CD4-positive, CD25-positive, alpha-beta regulatory T cell (primary cell): Measurements from ENCODE around the gene MDGA2. TPM values are rescaled to one million over a fixed set of nuclear protein-coding genes. Genes with fewer than 3 reads are reported as not detected.

Experiments
- ATAC-seq, 2 donors: fragments of 150-1000 bp; cut with Tn5 transposase; one replicate each; pipeline ENCODE4 v1.10.0; 2021; ENCODE audit warnings: low read depth in 2 of 2, moderate number of reproducible peaks in 2 of 2, moderate library complexity in 1 of 2
- DNase-seq, 3 donors: peaks; one replicate each; pipeline versions ENCODE4 v3.0.0 to v3.0.0-alpha.2; 2012 to 2022; ENCODE audit warnings: mixed read lengths in 1 of 3
- H3K27ac ChIP-seq: one replicate; pipeline ENCODE4 v1.7.0; 2013; ENCODE audit warnings: mild to moderate bottlenecking, low read length; ENCODE audit not compliant: insufficient read depth, poor library complexity, severe bottlenecking
- H3K27me3 ChIP-seq: one replicate; pipeline ENCODE4 v1.7.0; 2013; ENCODE audit warnings: low read length; ENCODE audit not compliant: control insufficient read depth, insufficient read depth
- H3K36me3 ChIP-seq: one replicate; pipeline ENCODE4 v1.7.0; 2013; ENCODE audit warnings: mild to moderate bottlenecking, low read length, moderate library complexity; ENCODE audit not compliant: control insufficient read depth, insufficient read depth
- H3K4me1 ChIP-seq: 2 replicates; pipeline ENCODE4 v1.7.0; 2013; ENCODE audit warnings: mild to moderate bottlenecking, low read length; ENCODE audit not compliant: insufficient read depth, control insufficient read depth, poor library complexity, severe bottlenecking
- H3K4me3 ChIP-seq: one replicate; pipeline ENCODE4 v1.7.0; 2013; ENCODE audit warnings: low read depth, mild to moderate bottlenecking, low read length, moderate library complexity
- H3K9me3 ChIP-seq, 2 experiments: 1 replicate in 1 of 2; 2 replicates in 1 of 2; pipeline ENCODE4 v1.7.0; 2013; ENCODE audit warnings: low read length in 2 of 2, mild to moderate bottlenecking in 1 of 2, moderate library complexity in 1 of 2; ENCODE audit not compliant: control insufficient read depth in 2 of 2
- H3K27ac Mint-ChIP-seq, 3 donors: one replicate each; pipeline ENCODE4 v1.8.0; 2020 to 2022; ENCODE audit warnings: mild to moderate bottlenecking in 3 of 3, mixed read lengths in 3 of 3, moderate library complexity in 2 of 3
- H3K27me3 Mint-ChIP-seq: one replicate; pipeline ENCODE4 v1.8.0; 2022; ENCODE audit warnings: mild to moderate bottlenecking, mixed read lengths
- H3K36me3 Mint-ChIP-seq: one replicate; pipeline ENCODE4 v1.8.0; 2020; ENCODE audit warnings: mixed read lengths
- H3K4me1 Mint-ChIP-seq, 4 donors: one replicate each; pipeline ENCODE4 v1.8.0; 2020 to 2022; ENCODE audit warnings: mixed read lengths in 4 of 4, mild to moderate bottlenecking in 1 of 4
- H3K4me3 Mint-ChIP-seq, 4 donors: one replicate each; pipeline ENCODE4 v1.8.0; 2020 to 2022; ENCODE audit warnings: mild to moderate bottlenecking in 4 of 4, mixed read lengths in 4 of 4, moderate library complexity in 3 of 4
- H3K9me3 Mint-ChIP-seq, 7 donors: one replicate each; pipeline ENCODE4 v1.8.0; 2020 to 2022; ENCODE audit warnings: mixed read lengths in 7 of 7, mild to moderate bottlenecking in 3 of 7, moderate library complexity in 2 of 7
- polyA plus RNA-seq, 4 donors: library from polyadenylated mRNA; unstranded; fragments of 300-500 nt; fragmentation: Illumina TruSeq; gene quantifications; one replicate each; pipeline ENCODE4 v1.2.3, GENCODE V29; 2021
- total RNA-seq: library from RNA; stranded (reverse); gene quantifications from one replicate; pipeline ENCODE4 v1.2.3, GENCODE V29; 2022

Gene MDGA2
- total and polyA plus RNA-seq, 5 donors from 2014 or later: not detected

GRCh38 chr14:47155395-47155794 is 520.0 kb downstream of the MDGA2 start:
- no peak overlapping the region for H3K4me3 ChIP-seq
- DNase-seq (no peak), ATAC-seq (no peak)
- no peaks in the 10 kb centered on the region for H3K36me3 ChIP-seq
- H3K4me1 ChIP-seq: no peaks in the 10 kb centered on the region
- H3K27me3 Mint-ChIP-seq: no peaks in the 10 kb centered on the region
- H3K36me3 Mint-ChIP-seq: no peaks in the 10 kb centered on the region
- H3K9me3 Mint-ChIP-seq: peaks cover 1 to 19% (median 4%) of the 10 kb centered on the region in 7 donors
- no peak overlapping the region for H3K4me3 Mint-ChIP-seq
- H3K9me3 ChIP-seq: no peaks in the 10 kb centered on the region
- no peaks in the 10 kb centered on the region for H3K27me3 ChIP-seq
- H3K27ac Mint-ChIP-seq: no peak overlapping the region
- H3K27ac ChIP-seq: no peak overlapping the region
- no peaks in the 10 kb centered on the region for H3K4me1 Mint-ChIP-seq

GRCh38 chr14:47154276-47154797 is 521.1 kb downstream of the MDGA2 start:
- Mint-ChIP-seq H3K9me3 (peaks cover 1 to 25% (median 8%) of the 10 kb centered on the region in 7 donors), H3K27ac (no peak overlapping the region), H3K27me3 (no peaks in the 10 kb centered on the region), H3K36me3 (no peaks in the 10 kb centered on the region), H3K4me3 (no peak overlapping the region), H3K4me1 (no peaks in the 10 kb centered on the region)
- H3K9me3 ChIP-seq: peaks cover 0 to 9% of the 10 kb centered on the region in 2 experiments
- ATAC-seq (no peak), DNase-seq (no peak)
- H3K36me3 ChIP-seq: no peaks in the 10 kb centered on the region
- H3K4me3 ChIP-seq: no peak overlapping the region
- H3K27ac ChIP-seq: no peak overlapping the region
- no peaks in the 10 kb centered on the region for H3K27me3 ChIP-seq
- H3K4me1 ChIP-seq: no peaks in the 10 kb centered on the region

- no peaks in the 10 kb centered on the region for H3K27me3 Mint-ChIP-seq
- no peak overlapping the region for H3K27ac Mint-ChIP-seq
- no peaks in the 10 kb centered on the region for H3K4me1 Mint-ChIP-seq
- no peaks in the 10 kb centered on the region for H3K4me1 ChIP-seq
- H3K27ac ChIP-seq: no peak overlapping the region
- no peaks in the 10 kb centered on the region for H3K27me3 ChIP-seq
- no peaks in the 10 kb centered on the region for H3K36me3 ChIP-seq
- no peak for ATAC-seq
- H3K36me3 Mint-ChIP-seq: no peaks in the 10 kb centered on the region
- DNase-seq: no peak
- no peak overlapping the region for H3K4me3 ChIP-seq
- H3K9me3 Mint-ChIP-seq: peaks cover 1 to 23% (median 8%) of the 10 kb centered on the region in 7 donors
- H3K9me3 ChIP-seq: peaks cover 0 to 13% of the 10 kb centered on the region in 2 experiments
- no peak overlapping the region for H3K4me3 Mint-ChIP-seq
Measured at GRCh38 chr14:47153746-47154145, 521.7 kb downstream of the MDGA2 start.

GRCh38 chr14:47150267-47150666 is 525.1 kb downstream of the MDGA2 start:
- Histone ChIP-seq H3K4me1 (no peaks in the 10 kb centered on the region), H3K9me3 (peaks cover 0 to 13% of the 10 kb centered on the region in 2 experiments), H3K27me3 (no peaks in the 10 kb centered on the region), H3K36me3 (no peaks in the 10 kb centered on the region), H3K27ac (no peak overlapping the region), H3K4me3 (no peak overlapping the region)
- no peak overlapping the region for H3K27ac Mint-ChIP-seq
- ATAC-seq (no peak), DNase-seq (no peak)
- H3K4me1 Mint-ChIP-seq: no peaks in the 10 kb centered on the region
- no peaks in the 10 kb centered on the region for H3K36me3 Mint-ChIP-seq
- H3K27me3 Mint-ChIP-seq: no peaks in the 10 kb centered on the region
- peaks cover 1 to 22% (median 8%) of the 10 kb centered on the region in 7 donors for H3K9me3 Mint-ChIP-seq
- H3K4me3 Mint-ChIP-seq: no peak overlapping the region

GRCh38 chr14:47149326-47149725 is 526.1 kb downstream of the MDGA2 start:
- Mint-ChIP-seq H3K9me3 (peaks cover 1 to 22% (median 8%) of the 10 kb centered on the region in 7 donors), H3K4me3 (no peak overlapping the region), H3K27me3 (no peaks in the 10 kb centered on the region), H3K36me3 (no peaks in the 10 kb centered on the region), H3K27ac (no peak overlapping the region), H3K4me1 (no peaks in the 10 kb centered on the region)
- Histone ChIP-seq H3K27ac (no peak overlapping the region), H3K27me3 (no peaks in the 10 kb centered on the region), H3K4me1 (no peaks in the 10 kb centered on the region), H3K4me3 (no peak overlapping the region), H3K9me3 (peaks cover 0 to 13% of the 10 kb centered on the region in 2 experiments), H3K36me3 (no peaks in the 10 kb centered on the region)
- no peak for ATAC-seq
- no peak for DNase-seq

- Histone ChIP-seq H3K9me3 (peaks cover 0 to 13% of the 10 kb centered on the region in 2 experiments), H3K27me3 (no peaks in the 10 kb centered on the region), H3K27ac (no peak overlapping the region), H3K4me3 (no peak overlapping the region), H3K4me1 (no peaks in the 10 kb centered on the region), H3K36me3 (no peaks in the 10 kb centered on the region)
- ATAC-seq (no peak), DNase-seq (no peak)
- Mint-ChIP-seq H3K4me1 (no peaks in the 10 kb centered on the region), H3K27ac (no peak overlapping the region), H3K9me3 (peaks cover 1 to 20% (median 8%) of the 10 kb centered on the region in 7 donors), H3K4me3 (no peak overlapping the region), H3K36me3 (no peaks in the 10 kb centered on the region), H3K27me3 (no peaks in the 10 kb centered on the region)
Measured at GRCh38 chr14:47148686-47149085, 526.7 kb downstream of the MDGA2 start.

GRCh38 chr14:47120645-47121044 is 554.8 kb downstream of the MDGA2 start:
- Mint-ChIP-seq H3K27ac (no peak overlapping the region), H3K27me3 (no peaks in the 10 kb centered on the region), H3K4me3 (no peak overlapping the region), H3K4me1 (no peaks in the 10 kb centered on the region), H3K9me3 (peaks cover 0 to 9% (median 2%) of the 10 kb centered on the region in 7 donors), H3K36me3 (no peaks in the 10 kb centered on the region)
- no peak overlapping the region for H3K4me3 ChIP-seq
- no peak overlapping the region for H3K27ac ChIP-seq
- DNase-seq: no peak
- no peaks in the 10 kb centered on the region for H3K36me3 ChIP-seq
- H3K27me3 ChIP-seq: no peaks in the 10 kb centered on the region
- H3K9me3 ChIP-seq: no peaks in the 10 kb centered on the region
- H3K4me1 ChIP-seq: no peaks in the 10 kb centered on the region
- ATAC-seq: no peak

- H3K36me3 Mint-ChIP-seq: no peaks in the 10 kb centered on the region
- no peak overlapping the region for H3K27ac ChIP-seq
- peaks cover 0 to 4% of the 10 kb centered on the region in 2 experiments for H3K9me3 ChIP-seq
- no peak for ATAC-seq
- no peak overlapping the region for H3K27ac Mint-ChIP-seq
- H3K27me3 ChIP-seq: no peaks in the 10 kb centered on the region
- no peak for DNase-seq
- no peak overlapping the region for H3K4me3 Mint-ChIP-seq
- H3K4me1 Mint-ChIP-seq: no peaks in the 10 kb centered on the region
- H3K9me3 Mint-ChIP-seq: peaks cover 0 to 16% (median 5%) of the 10 kb centered on the region in 7 donors
- H3K36me3 ChIP-seq: no peaks in the 10 kb centered on the region
- no peaks in the 10 kb centered on the region for H3K4me1 ChIP-seq
- no peaks in the 10 kb centered on the region for H3K27me3 Mint-ChIP-seq
- no peak overlapping the region for H3K4me3 ChIP-seq
Measured at GRCh38 chr14:47103771-47104170, 571.6 kb downstream of the MDGA2 start.
